DND-41 (cell line): ENCODE measurements around the gene OR2T4.

Source experiments
- ATAC-seq: fragments of 200-7000 bp; cut with Tn5 transposase; 3 replicates; pipeline ENCODE4 v1.9.1; 2021; ENCODE audit warnings: low read depth; ENCODE audit not compliant: insufficient read depth
- DNase-seq: peaks from one replicate; pipeline ENCODE4 v3.0.0-alpha.2; 2020
- H2AFZ ChIP-seq: 2 replicates; pipeline ENCODE4 v1.6.0; 2012; ENCODE audit warnings: low read depth, low read length
- H3K27ac ChIP-seq: 2 replicates; pipeline ENCODE4 v1.5.1; 2012; ENCODE audit warnings: low read length, inconsistent platforms
- H3K27me3 ChIP-seq: fragments of 200-600 bp; sonication (generic); 2 replicates; pipeline ENCODE4 v1.6.0; 2012; ENCODE audit warnings: low read length, mild to moderate bottlenecking, inconsistent platforms; ENCODE audit not compliant: insufficient read depth, poor library complexity
- H3K36me3 ChIP-seq: 2 replicates; pipeline ENCODE4 v1.5.1; 2012; ENCODE audit warnings: low read length, inconsistent platforms; ENCODE audit not compliant: insufficient read depth
- H3K4me1 ChIP-seq: 2 replicates; pipeline ENCODE4 v1.5.1; 2012; ENCODE audit warnings: mild to moderate bottlenecking, low read length; ENCODE audit not compliant: insufficient read depth
- H3K4me2 ChIP-seq: 2 replicates; pipeline ENCODE4 v1.6.0; 2012; ENCODE audit warnings: mild to moderate bottlenecking, moderate library complexity, low read length, inconsistent platforms; ENCODE audit not compliant: insufficient read depth
- H3K4me3 ChIP-seq, 2 experiments: fragments of 200-600 bp in 1 of 2; shearing (Covaris generic) in 1 of 2; 2 replicates each; pipeline ENCODE4 v1.5.1; 2012 to 2016; ENCODE audit warnings: inconsistent platforms in 2 of 2, low read length in 2 of 2, mild to moderate bottlenecking in 2 of 2, low read depth in 1 of 2, moderate library complexity in 1 of 2
- H3K79me2 ChIP-seq: 2 replicates; pipeline ENCODE4 v1.6.0; 2012; ENCODE audit warnings: low read length, inconsistent platforms; ENCODE audit not compliant: insufficient read depth
- H3K9ac ChIP-seq: 2 replicates; pipeline ENCODE4 v1.6.0; 2012; ENCODE audit warnings: low read depth, mild to moderate bottlenecking, inconsistent platforms, low read length, moderate library complexity
- H3K9me3 ChIP-seq: 2 replicates; pipeline ENCODE4 v1.5.1; 2012; ENCODE audit warnings: low read length, moderate library complexity, mild to moderate bottlenecking, inconsistent platforms; ENCODE audit not compliant: insufficient read depth, severe bottlenecking
- H4K20me1 ChIP-seq: 2 replicates; pipeline ENCODE4 v1.6.0; 2012; ENCODE audit warnings: low read length; ENCODE audit not compliant: insufficient read depth
- CTCF ChIP-seq: IDR thresholded peaks from 2 replicates; pipeline ENCODE4 v1.5.1; 2012; ENCODE audit warnings: borderline replicate concordance, low read length, moderate library complexity, mild to moderate bottlenecking; ENCODE audit not compliant: poor library complexity, severe bottlenecking; ENCODE audit errors: extremely low read depth
- EZH2 ChIP-seq: IDR thresholded peaks from 3 replicates; pipeline ENCODE4 v1.6.1; 2012; ENCODE audit warnings: borderline replicate concordance, low read depth, mild to moderate bottlenecking, moderate library complexity, low read length, inconsistent platforms; ENCODE audit not compliant: severe bottlenecking

The OR2T4 gene

GRCh38 chr1:248343451-248343850, 18.0 kb upstream of the OR2T4 start:
- no peaks in the 10 kb centered on the region for H3K36me3 ChIP-seq
- DNase-seq = no peak
- no peaks in the 10 kb centered on the region for H3K79me2 ChIP-seq
- H3K27me3 ChIP-seq = no peaks in the 10 kb centered on the region
- H4K20me1 ChIP-seq = no peaks in the 10 kb centered on the region
- no peak overlapping the region for H3K4me2 ChIP-seq
- ATAC-seq = no peak
- H3K9ac ChIP-seq = no peak overlapping the region
- no peaks in the 10 kb centered on the region for H3K4me1 ChIP-seq
- H3K27ac ChIP-seq = no peak overlapping the region
- no peak overlapping the region for H2AFZ ChIP-seq
- no peaks in the 10 kb centered on the region for H3K9me3 ChIP-seq
- TF ChIP-seq EZH2 = no peak
- no peak for TF ChIP-seq CTCF
- no peak overlapping the region for H3K4me3 ChIP-seq

- Histone ChIP-seq H2AFZ (no peak within 1 kb of the TSS), H3K79me2 (no peaks in the 10 kb centered on the region), H3K4me1 (no peaks in the 10 kb centered on the region), H3K4me3 (no peak within 1 kb of the TSS), H3K27me3 (no peaks in the 10 kb centered on the region), H3K9me3 (no peaks in the 10 kb centered on the region), H3K4me2 (no peak within 1 kb of the TSS), H3K36me3 (no peaks in the 10 kb centered on the region), H3K27ac (no peak within 1 kb of the TSS), H3K9ac (no peak within 1 kb of the TSS), H4K20me1 (no peaks in the 10 kb centered on the region)
- DNase-seq (no peak), ATAC-seq (no peak)
- TF ChIP-seq CTCF (no peak), EZH2 (no peak)
Measured at GRCh38 chr1:248348475-248348874, 13.0 kb upstream of the OR2T4 start, which contains the start of gene OR14C36. TSS of gene OR14C36 (plus strand) at chr1:248348775. CDS start at chr1:248348775, 0 bp downstream.

DNA sequence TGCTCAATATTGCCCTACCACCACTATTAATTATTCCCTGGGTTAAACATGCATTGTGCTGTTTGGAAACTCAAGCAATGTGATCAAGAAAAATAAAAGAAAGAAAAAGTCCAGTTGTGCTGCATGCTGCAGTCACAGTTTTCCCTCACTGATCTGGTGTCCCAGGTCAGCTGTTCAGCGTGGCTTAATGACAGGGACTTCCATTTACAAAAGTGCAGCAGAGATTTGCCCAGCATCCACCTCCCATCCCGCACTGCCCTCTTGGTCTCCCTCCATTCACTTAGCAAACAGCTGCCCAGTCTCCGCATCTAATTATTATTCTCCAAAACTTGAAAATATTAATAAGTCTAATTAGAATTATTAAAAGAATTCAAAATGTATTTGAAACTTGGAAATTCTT, 2.0 kb upstream of the OR2T4 start:
- H3K79me2 ChIP-seq = no peaks in the 10 kb centered on the region
- H3K9ac ChIP-seq = no peak overlapping the region
- DNase-seq = no peak
- no peaks in the 10 kb centered on the region for H3K27me3 ChIP-seq
- no peak overlapping the region for H3K4me2 ChIP-seq
- ATAC-seq = no peak
- no peak overlapping the region for H3K27ac ChIP-seq
- no peaks in the 10 kb centered on the region for H3K4me1 ChIP-seq
- H3K36me3 ChIP-seq = no peaks in the 10 kb centered on the region
- H3K9me3 ChIP-seq = no peaks in the 10 kb centered on the region
- H3K4me3 ChIP-seq = no peak overlapping the region
- H4K20me1 ChIP-seq = no peaks in the 10 kb centered on the region
- TF ChIP-seq EZH2 = no peak
- TF ChIP-seq CTCF = no peak
- no peak overlapping the region for H2AFZ ChIP-seq

- no peaks in the 10 kb centered on the region for H3K9me3 ChIP-seq
- H3K4me2 ChIP-seq = no peak overlapping the region
- TF ChIP-seq CTCF (no peak), EZH2 (no peak)
- H3K27ac ChIP-seq = no peak overlapping the region
- no peak for DNase-seq
- H3K27me3 ChIP-seq = no peaks in the 10 kb centered on the region
- H3K9ac ChIP-seq = no peak overlapping the region
- no peaks in the 10 kb centered on the region for H4K20me1 ChIP-seq
- no peaks in the 10 kb centered on the region for H3K79me2 ChIP-seq
- no peak for ATAC-seq
- H3K4me1 ChIP-seq = no peaks in the 10 kb centered on the region
- no peak overlapping the region for H3K4me3 ChIP-seq
- H3K36me3 ChIP-seq = no peaks in the 10 kb centered on the region
- H2AFZ ChIP-seq = no peak overlapping the region
Measured at GRCh38 chr1:248366609-248367008, 5.1 kb downstream of the OR2T4 start.
